Esophagus (tissue), 2 donors: ENCODE measurements around the gene LRTM1. TPM values are rescaled to one million over a fixed set of nuclear protein-coding genes. Genes with fewer than 3 reads are reported as not detected.

ENCODE experiments used
- H3K27ac ChIP-seq, 2 donors: one replicate each; pipeline ENCODE4 v1.5.1; 2013; ENCODE audit warnings: low read depth in 2 of 2, mild to moderate bottlenecking in 2 of 2, inconsistent platforms in 1 of 2, low read length in 1 of 2, moderate library complexity in 1 of 2
- H3K27me3 ChIP-seq, 2 donors: one replicate each; pipeline ENCODE4 v1.6.1; 2013; ENCODE audit warnings: low read length in 2 of 2, control low read depth in 1 of 2, mild to moderate bottlenecking in 1 of 2; ENCODE audit not compliant: insufficient read depth in 2 of 2, control insufficient read depth in 1 of 2
- H3K36me3 ChIP-seq, 2 donors: one replicate each; pipeline ENCODE4 v1.6.1; 2013; ENCODE audit warnings: low read length in 1 of 2; ENCODE audit not compliant: control insufficient read depth in 2 of 2, insufficient read depth in 2 of 2
- H3K4me1 ChIP-seq, 2 donors: one replicate each; pipeline ENCODE4 v1.6.1; 2013; ENCODE audit warnings: low read length in 1 of 2; ENCODE audit not compliant: control insufficient read depth in 2 of 2, insufficient read depth in 2 of 2
- H3K4me3 ChIP-seq, 2 donors: one replicate each; pipeline ENCODE4 v1.5.1; 2013; ENCODE audit warnings: low read length in 2 of 2, mild to moderate bottlenecking in 2 of 2, low read depth in 1 of 2, moderate library complexity in 1 of 2
- H3K9me3 ChIP-seq, 2 donors: one replicate each; pipeline ENCODE4 v1.6.1; 2013; ENCODE audit warnings: mild to moderate bottlenecking in 2 of 2, low read depth in 1 of 2, low read length in 1 of 2, moderate library complexity in 1 of 2; ENCODE audit not compliant: control insufficient read depth in 2 of 2, insufficient read depth in 1 of 2
- WGBS, 2 donors: extraction: QIAGEN DNeasy Blood & Tissue Kit; methylation state at CpG; one replicate each; pipeline ENCODE4 v1.1.7; 2013; 5-methylcytosine and 5-hydroxymethylcytosine counted together
- polyA plus RNA-seq, 2 donors: library from polyadenylated mRNA; stranded (reverse); fragments of 200-250 nt; gene quantifications; one replicate each; pipeline ENCODE4 v1.2.3, GENCODE V29; 2013
- donor health status: healthy with polysubstance abuse.
- donor health status: Bipolar disorder and iron deficiency.

The LRTM1 gene
- polyA plus RNA-seq, 2 donors, result not detected

DNA sequence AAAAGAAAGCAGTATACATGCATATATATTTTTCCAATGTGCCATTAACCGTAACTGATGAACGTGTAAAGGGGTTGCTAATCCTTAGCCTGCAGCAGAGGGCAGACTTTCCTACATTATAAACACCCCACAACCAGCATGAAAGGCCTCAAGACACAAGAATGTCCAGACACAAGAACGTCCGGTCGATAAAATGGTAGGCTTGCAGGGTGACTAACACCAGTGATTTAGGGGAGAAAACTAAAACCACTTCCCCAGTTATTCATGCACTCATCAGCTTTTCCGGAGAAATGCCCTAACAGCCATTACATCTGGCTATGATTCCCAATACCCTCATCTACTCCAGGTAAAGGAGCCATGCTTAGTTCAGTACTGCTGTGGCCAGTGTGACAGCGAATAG is 57.4 kb downstream of the LRTM1 start:
- WGBS, 2 donors, result 49 to 52% methylated on average over 7 of the region's 7 CpGs
- no peaks in the 10 kb centered on the region for H3K9me3 ChIP-seq
- no peak overlapping the region for H3K4me3 ChIP-seq
- peaks cover 0 to 2% of the 10 kb centered on the region in 2 donors for H3K4me1 ChIP-seq
- H3K27ac ChIP-seq, result no peak overlapping the region
- H3K27me3 ChIP-seq, result no peaks in the 10 kb centered on the region
- no peaks in the 10 kb centered on the region for H3K36me3 ChIP-seq
